Peyer's patch (tissue), 4 donors: Measurements from ENCODE around the gene MYL10. TPM values are rescaled to one million over a fixed set of nuclear protein-coding genes. Genes with fewer than 3 reads are reported as not detected.

Experiments
- DNase-seq, 3 donors: peaks; one replicate each; pipeline ENCODE4 v3.0.0-alpha.2; 2017 to 2019
- H3K27ac ChIP-seq, 4 donors: fragments of 200-600 bp; sonication (generic); one replicate each; pipeline ENCODE4 v1.5.1; 2016 to 2019
- H3K27me3 ChIP-seq, 2 donors: fragments of 200-600 bp; sonication (generic); one replicate each; pipeline ENCODE4 v1.5.1; 2019
- H3K36me3 ChIP-seq, 3 donors: fragments of 200-600 bp; sonication (generic); one replicate each; pipeline ENCODE4 v1.5.1; 2016 to 2019
- H3K4me1 ChIP-seq, 4 donors: fragments of 200-600 bp; sonication (generic); one replicate each; pipeline ENCODE4 v1.5.1; 2016 to 2019
- H3K4me3 ChIP-seq, 4 donors: fragments of 200-600 bp; sonication (generic); 1 replicate in 3 of 4; 2 replicates in 1 of 4; pipeline ENCODE4 v1.5.1; 2016 to 2019; ENCODE audit warnings: mild to moderate bottlenecking in 1 of 4
- H3K9me3 ChIP-seq, 4 donors: fragments of 200-600 bp; sonication (generic); one replicate each; pipeline ENCODE4 v1.5.1; 2016 to 2019; ENCODE audit warnings: mild to moderate bottlenecking in 1 of 4
- POLR2A ChIP-seq, 2 donors: fragments of 450-650 bp; IDR thresholded peaks; one replicate each; pipeline ENCODE4 v1.5.1; 2017; ENCODE audit warnings: antibody characterized with exemption in 2 of 2, mild to moderate bottlenecking in 2 of 2, moderate library complexity in 2 of 2
- total RNA-seq, 4 donors: library from RNA; depleted of rRNA; stranded (reverse); fragments of >200 nt; gene quantifications; one replicate each; pipeline ENCODE4 v1.1.0, GENCODE V29; 2016
- TF ChIP-seq, protein P1 (sequence below), 6 experiments: fragments of 450-650 bp in 4 of 6; fragments of 200-600 bp in 2 of 6; sonication (generic) in 1 of 6; IDR thresholded peaks; one replicate each; pipeline ENCODE4 v1.5.1; 2017 to 2019; ENCODE audit warnings: antibody characterized with exemption in 6 of 6, mild to moderate bottlenecking in 3 of 6, moderate library complexity in 1 of 6

MYL10 gene
- total RNA-seq, 4 donors from 2014 or later, result not detected

DNA sequence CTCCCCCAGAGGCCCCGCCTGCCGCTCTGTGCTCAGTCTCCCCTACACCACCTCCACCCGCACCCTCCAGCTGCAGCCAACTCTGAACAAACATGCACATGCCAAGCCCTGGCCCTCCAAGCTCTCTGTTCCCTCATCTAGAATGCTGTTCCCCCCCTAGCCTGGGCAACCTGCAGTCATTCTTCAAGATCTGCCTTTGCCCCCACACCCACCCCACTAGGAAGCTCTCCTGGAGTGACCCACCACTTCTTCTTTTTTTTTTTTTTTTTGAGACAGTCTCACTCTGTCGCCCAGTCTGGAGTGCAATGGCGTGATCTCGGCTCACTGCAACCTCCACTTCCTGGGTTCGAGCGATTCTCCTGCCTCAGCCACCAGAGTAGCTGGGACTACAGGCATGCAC lies 13.7 kb downstream of the MYL10 start:
- TF ChIP-seq, protein P1, sequence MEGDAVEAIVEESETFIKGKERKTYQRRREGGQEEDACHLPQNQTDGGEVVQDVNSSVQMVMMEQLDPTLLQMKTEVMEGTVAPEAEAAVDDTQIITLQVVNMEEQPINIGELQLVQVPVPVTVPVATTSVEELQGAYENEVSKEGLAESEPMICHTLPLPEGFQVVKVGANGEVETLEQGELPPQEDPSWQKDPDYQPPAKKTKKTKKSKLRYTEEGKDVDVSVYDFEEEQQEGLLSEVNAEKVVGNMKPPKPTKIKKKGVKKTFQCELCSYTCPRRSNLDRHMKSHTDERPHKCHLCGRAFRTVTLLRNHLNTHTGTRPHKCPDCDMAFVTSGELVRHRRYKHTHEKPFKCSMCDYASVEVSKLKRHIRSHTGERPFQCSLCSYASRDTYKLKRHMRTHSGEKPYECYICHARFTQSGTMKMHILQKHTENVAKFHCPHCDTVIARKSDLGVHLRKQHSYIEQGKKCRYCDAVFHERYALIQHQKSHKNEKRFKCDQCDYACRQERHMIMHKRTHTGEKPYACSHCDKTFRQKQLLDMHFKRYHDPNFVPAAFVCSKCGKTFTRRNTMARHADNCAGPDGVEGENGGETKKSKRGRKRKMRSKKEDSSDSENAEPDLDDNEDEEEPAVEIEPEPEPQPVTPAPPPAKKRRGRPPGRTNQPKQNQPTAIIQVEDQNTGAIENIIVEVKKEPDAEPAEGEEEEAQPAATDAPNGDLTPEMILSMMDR (IDR thresholded peaks at IDR 0.05), result no peak
- no peak for TF ChIP-seq POLR2A (IDR thresholded peaks at IDR 0.05)
- no peak for DNase-seq
- no peak overlapping the region for H3K4me3 ChIP-seq
- H3K4me1 ChIP-seq, result no peaks in the 10 kb centered on the region
- no peaks in the 10 kb centered on the region for H3K27me3 ChIP-seq
- no peaks in the 10 kb centered on the region for H3K36me3 ChIP-seq
- H3K27ac ChIP-seq, result no peak overlapping the region
- H3K9me3 ChIP-seq, result no peaks in the 10 kb centered on the region

DNA sequence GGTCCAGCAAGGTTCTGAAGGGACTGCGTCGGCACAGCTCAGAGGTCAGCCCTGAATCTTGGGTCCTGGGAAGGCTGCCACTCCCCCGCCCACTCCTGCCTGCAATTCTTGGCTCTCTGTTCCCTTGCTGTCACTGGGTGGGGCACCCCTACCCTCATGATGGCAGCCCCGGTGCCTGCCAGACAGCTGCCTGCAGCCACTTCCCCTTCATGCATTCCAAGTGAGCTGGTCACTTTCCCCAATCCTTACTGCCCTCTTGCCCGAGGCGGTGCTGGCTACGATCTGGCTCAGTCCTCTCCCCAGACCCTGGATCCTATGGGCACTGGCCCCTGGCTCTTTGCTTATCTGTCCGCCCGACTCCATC lies 14.2 kb downstream of the MYL10 start:
- Histone ChIP-seq H3K36me3 (no peaks in the 10 kb centered on the region), H3K4me1 (no peaks in the 10 kb centered on the region), H3K27me3 (no peaks in the 10 kb centered on the region), H3K27ac (no peak overlapping the region), H3K9me3 (no peaks in the 10 kb centered on the region), H3K4me3 (no peak overlapping the region)
- DNase-seq, result no peak
- TF ChIP-seq, protein P1 (IDR thresholded peaks at IDR 0.05), result no peak
- TF ChIP-seq POLR2A (IDR thresholded peaks at IDR 0.05), result no peak

DNA sequence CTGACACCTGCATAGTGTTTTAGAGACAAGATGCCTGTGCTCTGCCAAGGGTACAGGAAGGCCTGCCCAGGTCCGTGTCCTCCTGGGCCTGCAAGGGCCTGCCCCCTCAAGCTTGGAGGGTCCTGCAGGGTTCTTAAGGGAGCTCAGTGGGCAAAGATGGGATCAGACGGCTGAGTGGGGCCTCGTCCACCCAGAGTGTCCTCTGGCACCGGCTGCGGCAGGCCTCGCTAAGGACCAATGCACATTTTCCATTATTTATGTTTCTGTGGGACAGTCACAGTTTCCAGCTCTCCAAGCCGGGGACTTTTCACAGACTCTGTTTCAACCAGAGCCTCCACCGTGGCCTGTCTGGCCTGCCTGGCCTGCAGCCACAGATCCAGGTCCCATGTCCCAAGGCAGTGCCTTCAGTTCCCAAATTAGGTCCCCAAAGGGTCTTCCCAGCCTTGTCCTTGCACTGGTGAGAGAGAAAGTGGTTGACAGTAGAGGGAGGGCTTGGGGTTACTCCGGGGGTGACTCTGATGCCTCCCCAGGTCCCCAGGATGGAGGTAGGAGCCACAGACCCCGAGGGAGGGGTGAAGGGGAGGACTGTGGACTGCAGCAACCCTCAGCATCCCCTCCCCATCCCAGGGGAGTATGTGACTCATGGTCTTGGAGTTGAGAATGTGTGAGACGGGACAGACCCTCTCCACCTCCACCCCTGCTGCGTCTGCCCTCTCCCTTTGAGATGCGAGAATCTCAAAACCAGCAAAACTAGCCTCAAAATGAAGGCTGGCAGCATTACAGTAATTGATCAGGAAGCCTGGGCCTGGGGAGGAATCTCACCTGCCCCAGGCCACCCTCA lies 14.8 kb downstream of the MYL10 start:
- Histone ChIP-seq H3K27ac (no peak overlapping the region), H3K4me1 (no peaks in the 10 kb centered on the region), H3K36me3 (no peaks in the 10 kb centered on the region), H3K27me3 (no peaks in the 10 kb centered on the region), H3K9me3 (no peaks in the 10 kb centered on the region), H3K4me3 (no peak overlapping the region)
- no peak for DNase-seq
- TF ChIP-seq, protein P1 (IDR thresholded peaks at IDR 0.05), result no peak
- TF ChIP-seq POLR2A (IDR thresholded peaks at IDR 0.05), result no peak

DNA sequence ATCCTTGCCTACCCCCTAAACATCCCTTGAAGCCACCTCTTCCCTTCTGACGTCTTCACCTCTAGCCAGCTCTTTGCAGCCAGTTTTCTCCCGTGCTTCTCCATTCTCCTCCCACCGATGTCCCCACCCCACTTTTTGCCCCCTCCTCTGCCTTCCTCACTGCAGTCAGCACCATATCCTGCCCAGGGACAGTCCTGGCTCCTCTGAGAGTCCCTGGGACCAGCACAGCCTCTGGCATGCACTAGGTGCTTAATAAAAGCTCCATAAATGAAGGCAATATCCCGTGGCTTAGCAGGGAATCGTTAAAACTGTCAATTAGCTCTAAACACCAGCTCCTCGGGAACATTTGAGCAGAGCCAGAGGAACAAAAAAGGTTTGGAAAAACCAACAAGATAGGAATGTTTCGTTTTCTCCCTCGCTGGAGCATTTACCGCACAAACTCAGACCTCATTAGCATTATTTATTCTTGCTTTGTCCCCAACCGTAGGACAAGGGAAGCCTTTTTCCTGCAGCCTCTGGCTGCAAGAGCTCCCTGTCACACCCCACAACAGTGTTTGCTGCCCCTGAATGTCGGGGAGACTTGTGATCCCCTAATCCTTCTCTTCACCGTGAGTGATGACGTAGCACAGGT lies 16.1 kb downstream of the MYL10 start:
- Histone ChIP-seq H3K36me3 (no peaks in the 10 kb centered on the region), H3K9me3 (no peaks in the 10 kb centered on the region), H3K4me3 (no peak overlapping the region), H3K27ac (no peak overlapping the region), H3K27me3 (no peaks in the 10 kb centered on the region), H3K4me1 (no peaks in the 10 kb centered on the region)
- TF ChIP-seq POLR2A (IDR thresholded peaks at IDR 0.05), result no peak
- TF ChIP-seq, protein P1 (IDR thresholded peaks at IDR 0.05), result no peak
- DNase-seq, result no peak

DNA sequence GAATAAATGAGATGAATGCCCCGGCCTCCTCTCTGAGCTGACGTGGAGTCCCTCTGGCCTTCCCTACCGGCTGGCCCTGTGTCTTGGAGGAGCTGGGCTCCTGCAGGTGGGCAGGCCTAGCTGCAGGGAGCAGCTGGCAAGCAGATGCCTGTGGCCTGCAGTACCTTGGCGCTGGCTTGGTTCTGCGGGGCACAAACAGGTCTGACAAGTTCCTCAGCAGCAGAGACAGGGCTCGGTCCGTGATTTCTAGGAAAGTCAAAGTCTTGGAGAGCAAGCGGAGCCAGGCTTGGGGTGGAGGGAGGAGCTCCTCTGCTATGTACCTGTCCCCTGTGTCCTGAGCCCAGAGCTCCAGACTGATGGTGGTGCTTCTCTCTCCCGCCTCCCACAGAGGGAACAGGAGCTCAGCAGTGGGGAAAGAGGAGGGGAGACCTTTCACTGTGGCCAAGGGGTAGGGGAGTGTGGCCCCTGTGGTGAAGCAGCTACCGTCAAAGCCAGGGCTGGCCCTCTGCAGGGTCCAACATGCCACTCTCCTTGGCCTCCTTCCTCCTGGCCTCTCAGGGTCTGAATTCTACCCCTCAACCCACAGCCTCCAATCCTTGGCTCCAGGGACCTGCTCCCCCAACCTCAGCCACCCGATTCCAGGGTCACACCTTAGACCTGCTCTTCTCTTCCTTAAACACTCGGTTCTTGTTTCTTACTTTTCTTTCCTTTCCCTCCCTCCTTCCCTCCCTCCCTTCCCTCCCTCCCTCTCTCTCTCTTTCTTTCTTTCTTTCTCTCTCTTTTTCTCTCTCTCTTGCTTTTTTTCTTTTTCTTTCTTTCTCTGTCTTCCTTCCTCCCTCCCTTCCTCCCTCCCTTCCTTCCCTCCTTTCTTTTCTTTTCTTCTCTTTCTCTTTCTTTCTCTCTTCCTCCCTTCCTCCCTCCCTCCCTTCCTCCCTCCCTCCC lies 20.1 kb downstream of the MYL10 start:
- peak in 2 of 3 donors; percentile 60 to 68 for DNase-seq
- Histone ChIP-seq H3K9me3 (no peaks in the 10 kb centered on the region), H3K36me3 (no peaks in the 10 kb centered on the region), H3K4me1 (no peaks in the 10 kb centered on the region), H3K27me3 (no peaks in the 10 kb centered on the region), H3K27ac (no peak overlapping the region), H3K4me3 (no peak overlapping the region)
- TF ChIP-seq POLR2A (IDR thresholded peaks at IDR 0.05), result no peak
- TF ChIP-seq, protein P1 (IDR thresholded peaks at IDR 0.05), result no peak
